SIG-M5 treated with dmso at 0.1 percent for 504 hours (cell line): ENCODE results near the gene CBL.
"Not testable (repeated sequence)": the region's sequence is repeated elsewhere in the genome, so short reads cannot be mapped to it uniquely, and the experiment has no call there.

Source experiments
- DNase-seq: peaks from one replicate; lab custom pipeline; 2025; ENCODE audit not compliant: unreplicated experiment; lab: John Stamatoyannopoulos, UW

Gene CBL

GRCh38 chr11:119205574-119206510 lies at the start of gene CBL:
Gene CBL, plus strand, starts transcription at chr11:119206339. Its CDS starts 79 bp downstream, at chr11:119206418.
- DNase-seq = peak; percentile 81

- DNase-seq = no peak
Observed at GRCh38 chr11:119156496-119156895, 49.6 kb upstream of the CBL start.

GRCh38 chr11:119157063-119157462 lies 49.1 kb upstream of the CBL start:
- DNase-seq = no peak

GRCh38 chr11:119158467-119158866 lies 47.7 kb upstream of the CBL start:
- DNase-seq = no peak

GRCh38 chr11:119160151-119160550 lies 46.0 kb upstream of the CBL start:
- no peak for DNase-seq

- no peak for DNase-seq
Observed at GRCh38 chr11:119161871-119162270, 44.3 kb upstream of the CBL start.

- DNase-seq = peak; percentile 21
Observed at GRCh38 chr11:119166368-119167076, 39.6 kb upstream of the CBL start.

GRCh38 chr11:119167077-119167458 lies 39.1 kb upstream of the CBL start:
- not testable (repeated sequence) for DNase-seq

GRCh38 chr11:119167933-119168332 lies 38.2 kb upstream of the CBL start:
- DNase-seq = no peak

- DNase-seq = peak; percentile 82
Observed at GRCh38 chr11:119168471-119169281, 37.5 kb upstream of the CBL start, which contains the start of gene NLRX1. Gene NLRX1, plus strand, starts transcription at chr11:119168725. Its CDS starts 2,679 bp downstream, at chr11:119171404.

GRCh38 chr11:119169282-119169719 lies 36.8 kb upstream of the CBL start:
- no peak for DNase-seq

GRCh38 chr11:119172513-119172912 lies 33.6 kb upstream of the CBL start:
- no peak for DNase-seq

- no peak for DNase-seq
Observed at GRCh38 chr11:119173453-119173852, 32.7 kb upstream of the CBL start.

GRCh38 chr11:119175493-119176077 lies 30.6 kb upstream of the CBL start:
- no peak for DNase-seq

GRCh38 chr11:119178166-119178680 lies 27.9 kb upstream of the CBL start:
- no peak for DNase-seq

GRCh38 chr11:119179342-119179741 lies 26.8 kb upstream of the CBL start:
- DNase-seq = no peak

- DNase-seq = no peak
Observed at GRCh38 chr11:119179983-119180382, 26.2 kb upstream of the CBL start.

- no peak for DNase-seq
Observed at GRCh38 chr11:119180729-119181676, 25.1 kb upstream of the CBL start.

- DNase-seq = no peak
Observed at GRCh38 chr11:119181677-119182412, 24.3 kb upstream of the CBL start.
